ENCODE measurements around the gene ACTR1A. TPM values are rescaled to one million over a fixed set of nuclear protein-coding genes. Genes with fewer than 3 reads are reported as not detected.

ACTR1A gene
- polyA plus RNA-seq, 3 donors = 72.7 to 79.4 (median 79.0) TPM

DNA sequence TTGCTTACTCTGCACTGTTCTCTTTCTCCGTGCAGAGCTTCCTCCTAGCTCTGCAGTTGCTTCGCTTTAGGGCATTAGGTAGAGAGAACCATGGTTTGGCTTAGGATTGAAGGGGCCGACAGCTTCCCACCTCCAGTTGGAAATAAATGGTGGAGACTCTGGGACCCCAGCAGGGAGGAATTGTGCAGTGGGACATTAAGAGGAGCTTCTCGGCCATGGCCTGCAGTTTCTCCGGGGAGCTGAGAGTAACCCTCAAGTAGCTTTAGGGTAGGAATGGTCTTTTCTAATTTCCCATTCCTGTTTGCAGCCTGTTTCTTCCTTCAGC lies 2.4 kb upstream of the ACTR1A start:
- H3K27me3 Mint-ChIP-seq (ENCODE audit: low read depth in 3 of 3) = no peaks in the 10 kb centered on the region
- WGBS (ENCODE audit: insufficient coverage) = 0% methylated on average over 4 of the region's 5 CpGs
- no peaks in the 10 kb centered on the region for H3K9me3 Mint-ChIP-seq
- H3K27ac Mint-ChIP-seq = peak overlapping the region; percentile 83 to 95 (median 93)
- Histone ChIP-seq H3K4me1 (ENCODE audit: control insufficient read depth in 1 of 2, insufficient read depth in 2 of 2, low read length in 2 of 2) (peaks cover 64 to 74% of the 10 kb centered on the region in 2 donors), H2AFZ (ENCODE audit: insufficient read depth, low read depth, low read length, poor library complexity, severe bottlenecking) (peak overlapping the region; percentile 76), H3K9ac (ENCODE audit: insufficient read depth, low read length, poor library complexity, severe bottlenecking) (peak overlapping the region; percentile 79), H3K36me3 (replicated peaks in 1 of 2; ENCODE audit: control insufficient read depth in 1 of 2, insufficient read depth in 2 of 2, low read length in 2 of 2) (peaks cover 0 to 28% of the 10 kb centered on the region in 2 donors), H3K4me3 (replicated peaks in 1 of 3; ENCODE audit: low read depth in 2 of 3, low read length in 3 of 3) (peak overlapping the region; percentile 57 to 99 (median 93)), H3K27ac (ENCODE audit: low read depth in 1 of 2, low read length in 2 of 2) (peak overlapping the region; percentile 78 to 84), H3K4me2 (replicated peaks; ENCODE audit: extremely low read depth, low read length, poor library complexity, severe bottlenecking) (peak overlapping the region; percentile 95), H3K27me3 (ENCODE audit: control insufficient read depth in 2 of 2, insufficient read depth in 2 of 2, low read length in 2 of 2) (no peaks in the 10 kb centered on the region), H4K20me1 (ENCODE audit: insufficient read depth, low read length) (peaks cover 73% of the 10 kb centered on the region), H3K9me3 (replicated peaks in 1 of 2; ENCODE audit: control insufficient read depth in 1 of 2, insufficient read depth in 1 of 2, low read length in 2 of 2) (no peaks in the 10 kb centered on the region), H3K79me2 (ENCODE audit: insufficient read depth, low read length) (peaks cover 78% of the 10 kb centered on the region)
- TF ChIP-seq, protein P1, sequence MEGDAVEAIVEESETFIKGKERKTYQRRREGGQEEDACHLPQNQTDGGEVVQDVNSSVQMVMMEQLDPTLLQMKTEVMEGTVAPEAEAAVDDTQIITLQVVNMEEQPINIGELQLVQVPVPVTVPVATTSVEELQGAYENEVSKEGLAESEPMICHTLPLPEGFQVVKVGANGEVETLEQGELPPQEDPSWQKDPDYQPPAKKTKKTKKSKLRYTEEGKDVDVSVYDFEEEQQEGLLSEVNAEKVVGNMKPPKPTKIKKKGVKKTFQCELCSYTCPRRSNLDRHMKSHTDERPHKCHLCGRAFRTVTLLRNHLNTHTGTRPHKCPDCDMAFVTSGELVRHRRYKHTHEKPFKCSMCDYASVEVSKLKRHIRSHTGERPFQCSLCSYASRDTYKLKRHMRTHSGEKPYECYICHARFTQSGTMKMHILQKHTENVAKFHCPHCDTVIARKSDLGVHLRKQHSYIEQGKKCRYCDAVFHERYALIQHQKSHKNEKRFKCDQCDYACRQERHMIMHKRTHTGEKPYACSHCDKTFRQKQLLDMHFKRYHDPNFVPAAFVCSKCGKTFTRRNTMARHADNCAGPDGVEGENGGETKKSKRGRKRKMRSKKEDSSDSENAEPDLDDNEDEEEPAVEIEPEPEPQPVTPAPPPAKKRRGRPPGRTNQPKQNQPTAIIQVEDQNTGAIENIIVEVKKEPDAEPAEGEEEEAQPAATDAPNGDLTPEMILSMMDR (IDR thresholded peaks at IDR 0.05) = no peak
- peaks cover 48% of the 10 kb centered on the region for H3K4me1 Mint-ChIP-seq
- intact Hi-C loops (cut with micrococcal nuclease) = loop anchor here (5.0 to 10.0 kb wide), 5 partner anchors 43 to 370 kb away; partner anchors contain the start of genes PPRC1 (in 2 of the 2), ELOVL3 (in 1 of the 2) and WBP1L (in 1 of the 2)
- DNase-seq = peak in 1 of 3 donors; percentile 20
- H3K36me3 Mint-ChIP-seq = peaks cover 22 to 27% of the 10 kb centered on the region in 2 donors
- H3K4me3 Mint-ChIP-seq = peak overlapping the region; percentile 94

DNA sequence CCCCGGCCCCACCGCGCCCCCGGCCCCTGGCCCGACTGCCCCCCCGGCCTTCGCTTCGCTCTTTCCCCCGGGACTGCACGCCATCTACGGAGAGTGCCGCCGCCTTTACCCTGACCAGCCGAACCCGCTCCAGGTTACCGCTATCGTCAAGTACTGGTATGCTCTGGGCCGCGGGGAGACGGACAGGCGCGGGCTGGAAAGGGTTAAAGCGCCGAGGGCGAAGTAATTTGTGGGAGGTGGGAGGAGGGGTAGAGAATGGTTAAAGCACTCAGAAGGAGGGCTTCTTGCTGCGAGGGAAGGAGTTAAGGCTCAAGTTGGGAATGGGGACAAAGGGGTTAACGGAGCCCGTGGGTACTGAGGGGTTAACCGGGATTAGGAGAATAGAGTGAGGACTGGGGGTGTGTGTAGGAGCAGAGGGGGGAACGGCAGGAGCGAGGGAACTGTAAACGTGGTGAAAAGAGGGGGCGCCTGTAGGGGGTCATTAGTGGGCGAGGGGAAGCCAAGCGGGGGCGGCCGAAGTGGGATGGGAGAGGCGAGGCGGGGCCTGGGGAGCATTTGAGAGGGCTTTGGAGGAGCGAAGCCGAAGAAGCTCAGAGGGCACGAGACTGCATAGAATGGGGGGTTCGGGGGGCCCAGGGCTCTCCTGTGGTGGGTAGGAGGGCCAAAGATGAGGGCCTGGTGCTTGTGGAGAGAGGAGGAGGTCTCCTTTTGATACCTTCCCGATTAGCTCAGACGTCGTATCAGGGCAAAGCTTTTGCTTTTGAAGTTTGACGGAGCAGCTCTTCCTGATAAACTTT lies 1.9 kb upstream of the ACTR1A start:
- Histone ChIP-seq H3K36me3 (replicated peaks in 1 of 2; ENCODE audit: control insufficient read depth in 1 of 2, insufficient read depth in 2 of 2, low read length in 2 of 2) (peaks cover 0 to 26% of the 10 kb centered on the region in 2 donors), H3K4me3 (replicated peaks in 1 of 3; ENCODE audit: low read depth in 2 of 3, low read length in 3 of 3) (peak overlapping the region; percentile 57 to 99 (median 93)), H3K9ac (ENCODE audit: insufficient read depth, low read length, poor library complexity, severe bottlenecking) (peak overlapping the region; percentile 79), H3K4me1 (ENCODE audit: control insufficient read depth in 1 of 2, insufficient read depth in 2 of 2, low read length in 2 of 2) (peaks cover 64 to 74% of the 10 kb centered on the region in 2 donors), H4K20me1 (ENCODE audit: insufficient read depth, low read length) (peaks cover 75% of the 10 kb centered on the region), H3K27ac (ENCODE audit: low read depth in 1 of 2, low read length in 2 of 2) (peak overlapping the region; percentile 78 to 84), H3K4me2 (replicated peaks; ENCODE audit: extremely low read depth, low read length, poor library complexity, severe bottlenecking) (peak overlapping the region; percentile 95), H3K9me3 (replicated peaks in 1 of 2; ENCODE audit: control insufficient read depth in 1 of 2, insufficient read depth in 1 of 2, low read length in 2 of 2) (no peaks in the 10 kb centered on the region), H3K27me3 (ENCODE audit: control insufficient read depth in 2 of 2, insufficient read depth in 2 of 2, low read length in 2 of 2) (no peaks in the 10 kb centered on the region), H3K79me2 (ENCODE audit: insufficient read depth, low read length) (peaks cover 82% of the 10 kb centered on the region), H2AFZ (ENCODE audit: insufficient read depth, low read depth, low read length, poor library complexity, severe bottlenecking) (peak overlapping the region; percentile 76)
- peak in 2 of 3 donors; percentile 41 to 51 for DNase-seq
- H3K4me1 Mint-ChIP-seq = peaks cover 47% of the 10 kb centered on the region
- intact Hi-C loops (cut with micrococcal nuclease) = loop anchor here (5.0 to 10.0 kb wide), 5 partner anchors 42 to 370 kb away; partner anchors contain the start of genes PPRC1 (in 2 of the 2), ELOVL3 (in 1 of the 2) and WBP1L (in 1 of the 2)
- 0% methylated on average over 42 of the region's 47 CpGs for WGBS (ENCODE audit: insufficient coverage)
- TF ChIP-seq, protein P1 (IDR thresholded peaks at IDR 0.05) = no peak
- H3K9me3 Mint-ChIP-seq = no peaks in the 10 kb centered on the region
- peak overlapping the region; percentile 94 for H3K4me3 Mint-ChIP-seq
- H3K27ac Mint-ChIP-seq = peak overlapping the region; percentile 83 to 95 (median 93)
- peaks cover 21 to 26% of the 10 kb centered on the region in 2 donors for H3K36me3 Mint-ChIP-seq
- H3K27me3 Mint-ChIP-seq (ENCODE audit: low read depth in 3 of 3) = no peaks in the 10 kb centered on the region
